Activated naive CD8-positive, alpha-beta T cell treated with anti-CD3 and anti-CD28 coated beads, Interleukin-2, amount 50 U/mL, for 24 hours (primary cell): ENCODE data around the gene ANO8.

Experiments
- ATAC-seq: fragments of 150-1000 bp; cut with Tn5 transposase; one replicate; pipeline ENCODE4 v1.10.0; 2021
- DNase-seq: peaks from one replicate; pipeline ENCODE4 v3.0.0; 2021
- H3K27ac Mint-ChIP-seq: one replicate; pipeline ENCODE4 v1.8.0; 2021; ENCODE audit warnings: mild to moderate bottlenecking, mixed read lengths
- H3K27me3 Mint-ChIP-seq: one replicate; pipeline ENCODE4 v1.8.0; 2021; ENCODE audit warnings: mixed read lengths
- H3K36me3 Mint-ChIP-seq: one replicate; pipeline ENCODE4 v1.8.0; 2021; ENCODE audit warnings: low read depth, mixed read lengths
- H3K4me1 Mint-ChIP-seq: one replicate; pipeline ENCODE4 v1.8.0; 2021; ENCODE audit warnings: mixed read lengths
- H3K4me3 Mint-ChIP-seq: one replicate; pipeline ENCODE4 v1.8.0; 2021; ENCODE audit warnings: mild to moderate bottlenecking, moderate library complexity, mixed read lengths
- H3K9me3 Mint-ChIP-seq: one replicate; pipeline ENCODE4 v1.8.0; 2021; ENCODE audit warnings: mixed read lengths

ANO8 gene

DNA sequence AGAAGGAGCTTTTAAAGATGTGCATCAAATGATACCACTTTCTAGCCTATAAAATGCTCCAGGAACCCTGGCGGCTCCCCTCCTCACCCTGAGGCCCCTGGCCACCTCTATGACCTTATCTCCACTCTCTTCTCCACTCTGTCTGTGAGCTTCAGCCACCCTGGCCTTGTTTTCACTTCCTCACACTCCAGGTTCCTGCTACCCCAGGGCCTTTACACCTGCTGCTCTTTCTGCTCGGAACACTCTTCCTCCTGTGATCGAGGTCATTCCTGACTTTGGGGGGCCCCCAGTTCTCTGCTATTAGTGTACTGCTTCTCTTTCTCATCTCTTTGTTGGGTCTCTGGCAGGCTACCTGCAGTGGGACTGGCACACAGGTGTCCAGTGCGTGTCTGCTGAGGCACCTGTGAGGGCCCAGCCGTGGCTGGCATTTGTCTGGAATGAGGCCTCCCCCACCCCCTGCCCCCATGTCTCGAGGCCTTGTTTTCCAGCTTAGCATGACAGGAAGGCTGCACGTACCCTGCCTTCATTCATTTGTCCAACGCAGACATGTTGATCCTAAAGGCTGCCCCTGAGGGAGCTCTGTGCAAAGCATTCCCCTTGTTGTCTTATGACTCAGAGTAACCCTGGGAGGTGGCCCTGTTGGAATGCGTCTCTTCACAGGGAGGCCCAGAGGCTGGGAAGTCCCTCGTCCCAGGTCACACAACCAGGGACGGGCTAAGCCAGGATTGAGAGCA lies 23.0 kb downstream of the ANO8 start:
- Mint-ChIP-seq H3K27ac (peak overlapping the region; percentile 36), H3K27me3 (peaks cover 2% of the 10 kb centered on the region), H3K4me3 (no peak overlapping the region), H3K4me1 (peaks cover 35% of the 10 kb centered on the region), H3K9me3 (no peaks in the 10 kb centered on the region), H3K36me3 (peaks cover 10% of the 10 kb centered on the region)
- ATAC-seq: no peak
- DNase-seq: no peak

DNA sequence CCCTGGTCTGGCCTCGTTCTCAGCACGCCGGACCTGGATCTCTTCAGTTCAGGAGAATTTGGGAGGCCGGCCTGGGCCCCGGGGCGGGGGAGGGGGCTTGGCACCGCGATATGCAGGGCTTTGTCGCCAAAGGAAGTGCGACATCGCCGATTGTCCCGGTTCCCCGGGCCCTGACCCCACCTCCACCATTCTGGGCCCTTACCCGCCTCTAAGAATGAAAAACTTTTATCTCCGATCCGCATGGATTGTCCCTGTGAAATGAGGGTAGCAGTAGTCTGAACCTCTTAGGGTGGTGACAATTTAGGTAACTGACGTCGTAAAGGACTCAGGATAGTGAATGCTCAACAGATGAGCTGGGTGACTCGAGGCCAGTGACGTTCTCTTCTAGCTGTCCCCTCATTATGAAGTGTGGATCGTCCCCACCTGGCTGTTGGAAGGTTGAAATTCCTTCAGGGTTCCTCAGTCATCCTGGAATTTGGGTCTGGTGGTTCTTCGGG lies 24.6 kb downstream of the ANO8 start:
- peaks cover 39% of the 10 kb centered on the region for H3K4me1 Mint-ChIP-seq

DNA sequence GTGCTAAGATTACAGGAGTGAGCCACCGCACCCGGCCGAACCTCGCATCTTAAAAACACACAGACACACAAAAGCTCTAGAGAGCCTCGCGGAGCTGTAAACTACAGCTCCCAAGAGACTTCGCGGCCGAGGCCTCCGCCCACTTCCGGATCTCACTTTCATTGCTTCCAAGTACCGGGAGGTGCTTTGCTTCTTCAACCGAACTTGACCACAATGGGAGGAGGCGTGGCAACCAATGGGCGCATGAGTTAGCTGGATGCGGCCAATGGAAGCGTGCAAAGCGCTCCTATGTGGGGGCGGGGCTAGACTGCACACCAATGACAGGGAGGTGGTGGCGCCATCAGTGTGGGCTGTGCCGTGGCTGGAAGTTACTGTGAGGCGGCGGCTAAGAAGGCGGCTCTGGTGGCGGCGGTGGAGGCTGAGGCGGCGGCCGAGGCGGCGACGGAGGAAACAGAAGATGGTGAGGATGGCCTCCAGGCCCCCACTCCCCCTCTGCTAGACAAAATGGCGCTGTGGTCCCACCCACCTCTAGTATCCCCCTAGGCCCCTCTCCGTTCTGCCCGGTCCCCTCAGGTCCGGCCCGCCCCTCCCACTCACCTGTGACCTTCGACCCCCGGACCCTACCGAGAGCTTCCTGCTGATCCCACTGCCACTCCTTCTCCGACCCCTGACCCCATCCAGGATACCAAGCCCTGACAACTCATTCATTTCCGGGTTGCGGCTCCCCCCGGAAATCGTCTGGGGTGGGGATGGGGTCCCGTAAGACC lies 25.3 kb downstream of the ANO8 start, which contains the start of gene DDA1:
Gene DDA1 (plus strand): TSS at position 366 of the 767 bp plus-strand sequence. CDS start 92 bp downstream, at position 458.
- H3K4me1 Mint-ChIP-seq: peaks cover 46% of the 10 kb centered on the region
- peak within 1 kb of the TSS; percentile 90 for H3K27ac Mint-ChIP-seq
- peaks cover 5% of the 10 kb centered on the region for H3K36me3 Mint-ChIP-seq
- H3K9me3 Mint-ChIP-seq: no peaks in the 10 kb centered on the region
- DNase-seq: peak; percentile 98
- H3K4me3 Mint-ChIP-seq: peak within 1 kb of the TSS; percentile 84
- H3K27me3 Mint-ChIP-seq: peaks cover 2% of the 10 kb centered on the region
- ATAC-seq: peak; percentile 87

More for the DNA sequence above, 24.6 kb downstream of the ANO8 start:
- peak overlapping the region; percentile 90 for H3K27ac Mint-ChIP-seq
- ATAC-seq (no peak), DNase-seq (no peak)
- H3K9me3 Mint-ChIP-seq: no peaks in the 10 kb centered on the region
- H3K36me3 Mint-ChIP-seq: peaks cover 5% of the 10 kb centered on the region
- peak overlapping the region; percentile 84 for H3K4me3 Mint-ChIP-seq
- peaks cover 2% of the 10 kb centered on the region for H3K27me3 Mint-ChIP-seq

DNA sequence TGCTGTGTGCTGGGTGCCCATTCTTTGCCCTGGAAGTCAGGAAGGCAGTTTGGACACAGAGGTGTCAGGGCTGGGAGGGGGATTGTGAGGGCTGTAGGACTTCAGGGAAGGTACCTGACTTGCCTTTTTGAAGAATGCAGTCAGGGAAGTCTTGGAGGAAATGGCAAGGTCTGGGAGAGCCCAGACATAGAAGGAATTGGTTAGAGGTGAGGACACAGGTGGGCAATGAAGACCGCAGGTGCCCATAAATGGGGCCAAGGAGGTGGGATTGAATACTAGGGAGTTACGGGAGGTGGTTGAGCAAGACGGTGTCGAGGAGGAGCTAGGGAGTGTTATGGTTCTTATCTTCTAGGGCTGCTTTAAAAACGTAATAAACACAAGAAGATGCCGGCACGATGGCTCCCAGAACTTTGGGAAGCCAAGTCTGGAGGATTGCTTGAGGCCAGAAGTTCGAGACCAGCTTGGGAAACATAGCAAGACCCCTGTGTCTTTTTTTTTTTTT lies 26.7 kb downstream of the ANO8 start:
- H3K27ac Mint-ChIP-seq: no peak overlapping the region
- peaks cover 5% of the 10 kb centered on the region for H3K36me3 Mint-ChIP-seq
- DNase-seq: no peak
- no peaks in the 10 kb centered on the region for H3K9me3 Mint-ChIP-seq
- peaks cover 53% of the 10 kb centered on the region for H3K4me1 Mint-ChIP-seq
- no peak for ATAC-seq
- peaks cover 2% of the 10 kb centered on the region for H3K27me3 Mint-ChIP-seq
- H3K4me3 Mint-ChIP-seq: peak overlapping the region; percentile 90

DNA sequence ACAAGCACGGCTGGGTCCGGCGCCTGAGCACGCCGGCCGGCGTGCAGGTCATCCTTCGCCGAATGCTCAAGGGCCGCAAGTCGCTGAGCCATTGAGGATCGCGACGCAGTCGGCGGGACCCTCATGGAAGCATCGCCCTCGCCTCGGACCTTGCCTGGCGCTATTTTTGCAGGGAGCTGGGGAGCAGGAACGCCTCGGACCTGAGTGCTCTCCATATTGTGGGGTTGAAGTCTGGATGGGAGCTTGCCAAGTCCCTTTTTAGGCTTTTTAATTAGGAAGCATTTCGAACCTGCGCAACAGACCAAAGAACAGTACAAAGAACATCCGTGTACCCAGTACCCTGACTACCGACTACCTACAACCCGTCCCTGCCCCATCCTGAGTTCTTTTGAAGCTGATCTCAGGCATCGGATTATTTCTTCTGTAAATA lies 28.4 kb downstream of the ANO8 start:
- ATAC-seq: no peak
- Mint-ChIP-seq H3K4me3 (peak overlapping the region; percentile 90), H3K9me3 (no peaks in the 10 kb centered on the region), H3K27ac (peak overlapping the region; percentile 91), H3K36me3 (peaks cover 5% of the 10 kb centered on the region), H3K4me1 (peaks cover 52% of the 10 kb centered on the region), H3K27me3 (peaks cover 2% of the 10 kb centered on the region)
- no peak for DNase-seq

DNA sequence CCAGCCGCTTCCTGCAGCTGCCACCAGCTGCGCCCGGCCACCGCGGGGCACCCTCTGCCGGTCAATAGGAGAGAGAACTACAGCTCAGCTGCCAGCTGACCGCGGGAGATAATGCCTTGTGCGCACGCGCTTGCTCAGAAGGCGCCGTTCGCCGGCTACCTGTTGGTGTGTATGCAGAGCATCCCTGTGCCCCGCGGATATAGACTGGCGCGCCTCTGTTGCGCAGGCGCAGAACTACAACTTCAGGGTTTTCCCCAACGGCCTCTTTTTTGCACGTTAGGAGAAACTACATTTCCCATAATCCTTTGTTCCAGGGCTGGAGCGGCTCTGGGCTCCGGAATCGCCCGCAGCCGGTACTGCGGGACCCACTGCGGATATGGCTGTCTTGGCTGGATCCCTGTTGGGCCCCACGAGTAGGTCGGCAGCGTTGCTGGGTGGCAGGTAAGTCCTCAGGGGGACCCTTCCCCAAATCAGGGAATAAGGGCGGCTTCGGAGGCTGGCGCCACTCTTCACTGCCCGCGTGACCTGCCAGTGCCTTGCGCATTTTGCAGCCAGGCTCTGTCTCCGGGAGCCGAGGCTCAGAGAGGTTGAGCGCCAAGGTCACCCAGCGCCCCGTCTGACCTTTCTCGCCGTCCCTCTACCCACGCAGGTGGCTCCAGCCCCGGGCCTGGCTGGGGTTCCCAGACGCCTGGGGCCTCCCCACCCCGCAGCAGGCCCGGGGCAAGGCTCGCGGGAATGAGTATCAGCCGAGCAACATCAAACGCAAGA lies 29.0 kb downstream of the ANO8 start, which contains the start of gene MRPL34:
Gene MRPL34 (plus strand): TSS at position 356 of the 768 bp plus-strand sequence. CDS start 21 bp downstream, at position 377.
- DNase-seq (peak; percentile 95), ATAC-seq (peak; percentile 71)
- Mint-ChIP-seq H3K27me3 (peaks cover 2% of the 10 kb centered on the region), H3K36me3 (peaks cover 4% of the 10 kb centered on the region), H3K9me3 (no peaks in the 10 kb centered on the region), H3K4me3 (peak within 1 kb of the TSS; percentile 90), H3K4me1 (peaks cover 48% of the 10 kb centered on the region), H3K27ac (peak within 1 kb of the TSS; percentile 91)

DNA sequence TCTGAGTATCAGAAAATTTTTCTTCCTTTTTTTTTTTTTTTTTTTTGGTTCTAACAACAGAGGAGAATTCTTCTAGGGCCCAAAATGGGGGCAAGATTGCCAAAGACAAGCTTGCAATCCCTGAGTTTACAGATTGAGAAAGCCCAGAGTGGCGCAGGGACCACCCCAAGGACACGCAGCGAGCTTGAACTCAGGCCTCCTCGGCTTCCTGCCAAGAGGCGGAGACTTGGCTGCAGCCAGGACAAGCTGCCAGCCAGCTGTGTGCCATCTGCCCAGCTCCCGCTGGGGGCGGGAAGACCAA lies 29.5 kb downstream of the ANO8 start:
- Mint-ChIP-seq H3K4me3 (peak overlapping the region; percentile 90), H3K4me1 (peaks cover 46% of the 10 kb centered on the region), H3K27ac (peak overlapping the region; percentile 87), H3K27me3 (peaks cover 2% of the 10 kb centered on the region), H3K36me3 (peaks cover 3% of the 10 kb centered on the region), H3K9me3 (no peaks in the 10 kb centered on the region)
- DNase-seq: no peak
- ATAC-seq: no peak

DNA sequence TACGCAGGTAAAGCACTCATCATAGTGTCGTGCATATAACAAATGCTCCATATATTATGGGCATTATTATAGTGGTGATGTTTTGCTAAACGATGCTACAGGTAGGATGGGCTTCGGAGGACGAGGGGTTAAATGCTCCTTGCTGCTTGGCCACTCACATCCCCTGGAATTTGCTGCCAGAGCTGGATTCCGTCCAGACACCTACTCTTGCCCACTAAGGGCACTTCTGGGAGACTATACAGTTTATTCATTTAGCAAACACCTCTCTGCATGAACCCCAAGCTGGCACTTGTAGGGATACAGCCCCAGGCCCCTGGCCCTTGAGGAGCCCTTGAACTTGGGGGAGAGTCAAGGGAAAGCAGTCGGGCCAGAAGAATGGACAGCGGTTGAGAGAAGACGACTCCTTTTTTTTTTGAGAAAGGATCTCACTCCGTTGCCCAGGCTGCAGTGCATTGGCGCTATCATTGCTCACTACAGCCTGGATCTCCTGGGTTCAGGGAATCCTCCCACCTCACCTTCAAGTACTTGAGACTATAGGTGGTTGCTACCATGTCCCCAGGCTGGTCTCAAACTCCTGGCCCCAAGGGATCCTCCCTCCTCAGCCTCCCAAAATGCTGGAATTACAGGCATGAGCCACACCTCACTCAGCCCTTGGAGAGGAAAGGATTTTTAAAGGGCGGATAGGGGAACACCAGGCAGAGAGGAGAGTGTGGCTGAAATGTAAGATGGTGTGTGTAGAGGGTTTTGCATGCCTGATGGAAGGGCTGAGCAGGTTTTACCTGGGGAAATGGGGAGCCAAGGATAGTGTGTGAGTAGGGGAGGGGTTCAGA lies 30.1 kb downstream of the ANO8 start:
- Mint-ChIP-seq H3K27ac (peak overlapping the region; percentile 87), H3K4me1 (peaks cover 44% of the 10 kb centered on the region), H3K27me3 (peaks cover 2% of the 10 kb centered on the region), H3K36me3 (peaks cover 3% of the 10 kb centered on the region), H3K9me3 (no peaks in the 10 kb centered on the region), H3K4me3 (peak overlapping the region; percentile 90)
- no peak for ATAC-seq
- no peak for DNase-seq

DNA sequence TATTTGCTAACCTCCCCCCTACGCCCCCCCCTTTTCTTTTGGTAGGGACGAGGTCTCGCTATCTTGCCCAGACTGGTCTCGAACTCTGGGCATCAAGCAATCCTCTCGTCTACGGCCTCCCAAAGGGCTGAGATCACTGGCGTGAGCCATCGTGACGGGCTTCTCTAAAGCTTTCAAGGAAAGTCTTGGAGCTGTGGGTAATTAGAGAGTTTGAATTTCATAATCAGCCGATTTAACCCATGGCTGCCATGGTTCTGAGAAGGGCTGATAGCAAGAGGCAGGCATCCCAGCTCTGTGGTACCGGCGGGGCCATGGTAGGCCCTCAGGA lies 30.8 kb downstream of the ANO8 start:
- ATAC-seq (no peak), DNase-seq (no peak)
- Mint-ChIP-seq H3K27ac (no peak overlapping the region), H3K4me3 (peak overlapping the region; percentile 65), H3K9me3 (no peaks in the 10 kb centered on the region), H3K4me1 (peaks cover 40% of the 10 kb centered on the region), H3K27me3 (no peaks in the 10 kb centered on the region), H3K36me3 (peaks cover 3% of the 10 kb centered on the region)

DNA sequence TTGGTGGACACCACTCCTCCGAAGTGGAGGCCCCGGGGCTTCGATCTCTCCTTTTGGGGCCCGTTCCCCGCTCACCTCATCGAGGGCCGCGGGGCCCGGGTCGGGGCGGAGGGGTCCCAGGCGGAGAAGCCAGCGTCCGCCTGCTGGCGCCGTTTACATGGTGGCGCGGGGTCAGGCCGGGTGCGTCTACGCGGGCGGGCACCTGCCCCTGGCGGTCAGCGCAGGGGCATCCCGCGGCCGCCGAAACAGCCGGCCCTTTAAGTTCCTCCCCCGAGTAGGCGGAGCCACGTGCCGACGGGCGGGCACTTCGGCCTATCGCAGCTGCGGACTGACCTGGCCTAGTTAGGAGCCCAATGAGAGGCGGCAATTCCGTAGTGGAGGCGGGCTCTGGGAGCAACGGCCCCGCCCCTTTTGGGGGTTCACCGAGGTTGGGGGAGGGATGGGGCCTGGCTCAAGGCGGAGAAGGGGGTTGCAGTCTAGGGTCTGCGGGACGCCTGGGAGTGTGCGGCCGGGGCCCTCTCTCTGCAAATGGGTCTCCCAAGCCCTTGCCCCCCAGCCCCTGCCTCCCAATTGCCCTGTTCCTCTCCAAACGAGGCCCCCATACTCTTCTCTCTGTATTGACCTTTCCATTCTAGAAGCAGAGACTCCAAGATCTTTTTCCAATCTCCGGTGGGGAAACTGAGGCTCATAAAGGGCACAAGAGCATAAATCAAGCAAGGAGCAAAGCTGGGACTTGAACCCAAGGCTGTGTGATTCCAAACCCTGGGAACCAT lies 31.3 kb downstream of the ANO8 start, which contains the start of gene ABHD8:
Gene ABHD8 (minus strand): TSS at position 259 of the 773 bp plus-strand sequence. CDS start 1,809 bp downstream, outside the sequence.
- ATAC-seq (peak; percentile 69), DNase-seq (peak; percentile 95)
- H3K4me1 Mint-ChIP-seq: peaks cover 39% of the 10 kb centered on the region
- H3K9me3 Mint-ChIP-seq: no peaks in the 10 kb centered on the region
- peak within 1 kb of the TSS; percentile 65 for H3K4me3 Mint-ChIP-seq
- no peak within 1 kb of the TSS for H3K27ac Mint-ChIP-seq
- peaks cover 7% of the 10 kb centered on the region for H3K36me3 Mint-ChIP-seq
- H3K27me3 Mint-ChIP-seq: no peaks in the 10 kb centered on the region

DNA sequence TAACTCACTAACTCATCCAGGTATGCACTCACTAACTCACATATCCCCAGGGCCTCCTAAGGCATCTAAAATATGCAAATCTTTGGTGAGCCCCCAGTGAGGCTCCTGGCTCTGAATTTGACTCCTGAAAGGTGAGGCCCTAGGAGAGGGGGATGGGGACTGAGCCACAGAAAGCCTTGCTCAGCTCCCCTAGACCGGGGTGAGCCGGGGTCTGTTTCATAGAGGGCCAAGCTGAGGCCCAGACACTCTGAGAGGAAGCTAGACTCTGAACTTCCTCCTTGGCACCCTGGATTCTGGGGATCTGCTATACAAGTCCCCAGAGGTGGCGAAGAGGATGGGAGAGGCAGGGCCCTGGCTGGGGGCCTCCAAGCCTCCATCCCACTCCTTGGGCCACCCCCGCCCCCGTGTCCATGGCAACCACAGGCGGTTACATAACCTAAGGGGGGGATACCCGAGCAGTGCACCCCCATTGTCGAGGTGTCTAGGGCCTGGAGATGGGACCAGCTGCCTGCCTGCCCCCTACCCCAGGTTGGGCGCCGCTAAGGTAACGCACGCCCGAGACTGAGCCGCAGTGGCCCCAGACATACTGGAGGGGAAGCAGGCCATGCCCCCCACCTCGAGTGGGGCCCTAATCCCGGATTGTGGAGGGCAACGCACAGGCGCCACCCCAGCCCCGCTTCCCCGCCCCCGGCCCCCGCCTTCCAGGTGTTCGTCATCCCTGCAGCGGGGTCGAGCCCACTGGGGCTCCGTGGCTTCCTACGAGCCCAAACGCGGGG lies 32.1 kb downstream of the ANO8 start:
- H3K9me3 Mint-ChIP-seq: no peaks in the 10 kb centered on the region
- H3K4me1 Mint-ChIP-seq: peaks cover 34% of the 10 kb centered on the region
- H3K27me3 Mint-ChIP-seq: no peaks in the 10 kb centered on the region
- ATAC-seq (peak; percentile 0), DNase-seq (peak; percentile 22)
- no peak overlapping the region for H3K27ac Mint-ChIP-seq
- peaks cover 11% of the 10 kb centered on the region for H3K36me3 Mint-ChIP-seq
- peak overlapping the region; percentile 65 for H3K4me3 Mint-ChIP-seq

DNA sequence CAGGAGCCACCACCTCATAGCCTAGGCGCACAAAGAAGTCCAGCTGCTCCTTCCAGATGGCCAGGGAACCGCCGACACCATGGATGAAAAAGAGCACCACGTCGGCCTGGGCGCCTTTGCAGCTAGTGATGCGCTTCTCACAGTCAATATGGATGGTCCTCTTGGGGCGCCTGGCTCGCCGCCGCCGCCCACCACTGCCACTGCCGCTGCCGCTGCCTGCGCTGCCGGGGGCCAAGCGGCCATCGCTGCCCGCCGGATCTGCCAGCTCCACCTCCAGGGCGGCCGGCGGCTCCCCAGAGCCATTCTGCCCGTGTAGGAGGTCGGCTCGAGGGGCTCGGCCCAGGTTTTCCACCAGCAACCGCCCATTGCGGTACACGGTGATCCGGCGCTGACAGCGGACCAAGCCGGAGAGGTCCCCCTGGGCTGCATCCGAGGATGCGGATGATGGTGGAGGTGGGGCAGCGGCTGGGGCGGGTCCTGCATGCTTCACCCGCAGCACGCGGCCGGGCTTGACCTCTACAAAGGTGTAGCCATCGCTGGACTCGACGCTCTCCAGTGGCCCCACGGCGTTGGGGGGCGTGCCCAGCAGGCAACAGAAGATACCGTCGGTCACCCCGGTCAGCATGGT lies 33.5 kb downstream of the ANO8 start:
- Mint-ChIP-seq H3K36me3 (peaks cover 13% of the 10 kb centered on the region), H3K4me1 (peaks cover 29% of the 10 kb centered on the region), H3K27ac (no peak overlapping the region), H3K4me3 (no peak overlapping the region), H3K27me3 (no peaks in the 10 kb centered on the region), H3K9me3 (no peaks in the 10 kb centered on the region)
- DNase-seq (no peak), ATAC-seq (no peak)
